HepG2 (cell line): ENCODE results near the gene CMIP. TPM values are rescaled to one million over a fixed set of nuclear protein-coding genes. Genes with fewer than 3 reads are reported as not detected.

Experiments used
- CBX5 ChIP-seq: sonication (generic); formaldehyde crosslinking; IDR thresholded peaks from 2 replicates; pipeline ENCODE4 v1.4.0; 2020; ENCODE audit warnings: missing genetic modification reagents, borderline replicate concordance
- MIER3 ChIP-seq: IDR thresholded peaks from 2 replicates; pipeline ENCODE4 v1.6.1; 2016; ENCODE audit warnings: missing compliant biosample characterization, borderline replicate concordance
- TEAD3 ChIP-seq: optimal IDR thresholded peaks from 2 replicates; pipeline ENCODE3; 2016; ENCODE audit warnings: borderline replicate concordance
- ZNF20 ChIP-seq: sonication (generic); formaldehyde crosslinking; IDR thresholded peaks from 2 replicates; pipeline ENCODE4 v1.4.0; 2020; ENCODE audit warnings: mild to moderate bottlenecking, moderate library complexity, missing genetic modification reagents
- ZNF335 ChIP-seq: sonication (generic); formaldehyde crosslinking; IDR thresholded peaks from 2 replicates; pipeline ENCODE4 v1.4.0; 2020; ENCODE audit warnings: missing genetic modification reagents
- ZNF605 ChIP-seq: sonication (generic); formaldehyde crosslinking; IDR thresholded peaks from 2 replicates; pipeline ENCODE4 v1.8.0; 2022; ENCODE audit warnings: mild to moderate bottlenecking, missing genetic modification reagents
- polyA plus RNA-seq, 8 experiments: library from polyadenylated mRNA; depleted of rRNA in 3 of 8; stranded (reverse) in 7 of 8; unstranded in 1 of 8; fragments of >200 nt; fragmentation: Illumina TruSeq in 4 of 8; extraction: Trizol in 4 of 8; gene quantifications; 2 replicates each; pipeline versions ENCODE4 v1.2.1 to v1.2.3, GENCODE V29; 2011 to 2016; ENCODE audit warnings: low read depth in 4 of 8, missing spikeins in 1 of 8, mixed read lengths in 1 of 8; ENCODE audit not compliant: insufficient read depth in 1 of 8
- total RNA-seq, 5 experiments: library from RNA; depleted of rRNA; stranded (reverse); fragments of >200 nt; fragmentation: Illumina TruSeq; extraction: Trizol; gene quantifications; 2 replicates each; pipeline ENCODE4 v1.2.3, GENCODE V29; 2016; ENCODE audit warnings: low read depth in 1 of 5
- TF ChIP-seq, protein P1 (sequence below): sonication (generic); formaldehyde crosslinking; IDR thresholded peaks from 2 replicates; pipeline ENCODE4 v1.5.0; 2020; ENCODE audit warnings: mild to moderate bottlenecking, missing genetic modification reagents, borderline replicate concordance
- TF ChIP-seq, protein P2 (sequence below): sonication (generic); formaldehyde crosslinking; IDR thresholded peaks from 2 replicates; pipeline ENCODE4 v1.8.0; 2022; ENCODE audit warnings: mild to moderate bottlenecking, missing genetic modification reagents, borderline replicate concordance
- TF ChIP-seq, protein P3 (sequence below): sonication (generic); formaldehyde crosslinking; IDR thresholded peaks from 2 replicates; pipeline ENCODE4 v1.4.0; 2020; ENCODE audit warnings: missing genetic modification reagents

The CMIP gene
- total and polyA plus RNA-seq, 2 of the 13 experiments (the other 11 are each of a cell fraction or from before 2014, with no cell fraction given), result 10.9 to 18.1 TPM

GRCh38 chr16:81592353-81592866, 147.8 kb downstream of the CMIP start (continued):
- TF ChIP-seq, protein P1, sequence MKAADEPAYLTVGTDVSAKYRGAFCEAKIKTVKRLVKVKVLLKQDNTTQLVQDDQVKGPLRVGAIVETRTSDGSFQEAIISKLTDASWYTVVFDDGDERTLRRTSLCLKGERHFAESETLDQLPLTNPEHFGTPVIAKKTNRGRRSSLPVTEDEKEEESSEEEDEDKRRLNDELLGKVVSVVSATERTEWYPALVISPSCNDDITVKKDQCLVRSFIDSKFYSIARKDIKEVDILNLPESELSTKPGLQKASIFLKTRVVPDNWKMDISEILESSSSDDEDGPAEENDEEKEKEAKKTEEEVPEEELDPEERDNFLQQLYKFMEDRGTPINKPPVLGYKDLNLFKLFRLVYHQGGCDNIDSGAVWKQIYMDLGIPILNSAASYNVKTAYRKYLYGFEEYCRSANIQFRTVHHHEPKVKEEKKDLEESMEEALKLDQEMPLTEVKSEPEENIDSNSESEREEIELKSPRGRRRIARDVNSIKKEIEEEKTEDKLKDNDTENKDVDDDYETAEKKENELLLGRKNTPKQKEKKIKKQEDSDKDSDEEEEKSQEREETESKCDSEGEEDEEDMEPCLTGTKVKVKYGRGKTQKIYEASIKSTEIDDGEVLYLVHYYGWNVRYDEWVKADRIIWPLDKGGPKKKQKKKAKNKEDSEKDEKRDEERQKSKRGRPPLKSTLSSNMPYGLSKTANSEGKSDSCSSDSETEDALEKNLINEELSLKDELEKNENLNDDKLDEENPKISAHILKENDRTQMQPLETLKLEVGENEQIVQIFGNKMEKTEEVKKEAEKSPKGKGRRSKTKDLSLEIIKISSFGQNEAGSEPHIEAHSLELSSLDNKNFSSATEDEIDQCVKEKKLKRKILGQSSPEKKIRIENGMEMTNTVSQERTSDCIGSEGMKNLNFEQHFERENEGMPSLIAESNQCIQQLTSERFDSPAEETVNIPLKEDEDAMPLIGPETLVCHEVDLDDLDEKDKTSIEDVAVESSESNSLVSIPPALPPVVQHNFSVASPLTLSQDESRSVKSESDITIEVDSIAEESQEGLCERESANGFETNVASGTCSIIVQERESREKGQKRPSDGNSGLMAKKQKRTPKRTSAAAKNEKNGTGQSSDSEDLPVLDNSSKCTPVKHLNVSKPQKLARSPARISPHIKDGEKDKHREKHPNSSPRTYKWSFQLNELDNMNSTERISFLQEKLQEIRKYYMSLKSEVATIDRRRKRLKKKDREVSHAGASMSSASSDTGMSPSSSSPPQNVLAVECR, result peak; percentile 62; the same call in 1 of the 2 replicates
- TF ChIP-seq ZNF335 (CRISPR knock-in tag) (no peak), CBX5 (peak; percentile 83; the same call in 1 of the 2 replicates), ZNF605 (CRISPR knock-in tag) (no peak), TEAD3 (CRISPR knock-in tag) (peak; percentile 80), ZNF20 (CRISPR knock-in tag) (no peak), MIER3 (CRISPR knock-in tag) (peak; percentile 34; the same call in 1 of the 2 replicates)
- TF ChIP-seq, protein P2, sequence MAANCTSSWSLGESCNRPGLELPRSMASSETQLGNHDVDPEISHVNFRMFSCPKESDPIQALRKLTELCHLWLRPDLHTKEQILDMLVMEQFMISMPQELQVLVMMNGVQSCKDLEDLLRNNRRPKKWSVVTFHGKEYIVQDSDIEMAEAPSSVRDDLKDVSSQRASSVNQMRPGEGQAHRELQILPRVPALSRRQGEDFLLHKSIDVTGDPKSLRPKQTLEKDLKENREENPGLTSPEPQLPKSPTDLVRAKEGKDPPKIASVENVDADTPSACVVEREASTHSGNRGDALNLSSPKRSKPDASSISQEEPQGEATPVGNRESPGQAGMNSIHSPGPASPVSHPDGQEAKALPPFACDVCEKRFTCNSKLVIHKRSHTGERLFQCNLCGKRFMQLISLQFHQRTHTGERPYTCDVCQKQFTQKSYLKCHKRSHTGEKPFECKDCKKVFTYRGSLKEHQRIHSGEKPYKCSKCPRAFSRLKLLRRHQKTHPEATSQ, result no peak
- TF ChIP-seq, protein P3, sequence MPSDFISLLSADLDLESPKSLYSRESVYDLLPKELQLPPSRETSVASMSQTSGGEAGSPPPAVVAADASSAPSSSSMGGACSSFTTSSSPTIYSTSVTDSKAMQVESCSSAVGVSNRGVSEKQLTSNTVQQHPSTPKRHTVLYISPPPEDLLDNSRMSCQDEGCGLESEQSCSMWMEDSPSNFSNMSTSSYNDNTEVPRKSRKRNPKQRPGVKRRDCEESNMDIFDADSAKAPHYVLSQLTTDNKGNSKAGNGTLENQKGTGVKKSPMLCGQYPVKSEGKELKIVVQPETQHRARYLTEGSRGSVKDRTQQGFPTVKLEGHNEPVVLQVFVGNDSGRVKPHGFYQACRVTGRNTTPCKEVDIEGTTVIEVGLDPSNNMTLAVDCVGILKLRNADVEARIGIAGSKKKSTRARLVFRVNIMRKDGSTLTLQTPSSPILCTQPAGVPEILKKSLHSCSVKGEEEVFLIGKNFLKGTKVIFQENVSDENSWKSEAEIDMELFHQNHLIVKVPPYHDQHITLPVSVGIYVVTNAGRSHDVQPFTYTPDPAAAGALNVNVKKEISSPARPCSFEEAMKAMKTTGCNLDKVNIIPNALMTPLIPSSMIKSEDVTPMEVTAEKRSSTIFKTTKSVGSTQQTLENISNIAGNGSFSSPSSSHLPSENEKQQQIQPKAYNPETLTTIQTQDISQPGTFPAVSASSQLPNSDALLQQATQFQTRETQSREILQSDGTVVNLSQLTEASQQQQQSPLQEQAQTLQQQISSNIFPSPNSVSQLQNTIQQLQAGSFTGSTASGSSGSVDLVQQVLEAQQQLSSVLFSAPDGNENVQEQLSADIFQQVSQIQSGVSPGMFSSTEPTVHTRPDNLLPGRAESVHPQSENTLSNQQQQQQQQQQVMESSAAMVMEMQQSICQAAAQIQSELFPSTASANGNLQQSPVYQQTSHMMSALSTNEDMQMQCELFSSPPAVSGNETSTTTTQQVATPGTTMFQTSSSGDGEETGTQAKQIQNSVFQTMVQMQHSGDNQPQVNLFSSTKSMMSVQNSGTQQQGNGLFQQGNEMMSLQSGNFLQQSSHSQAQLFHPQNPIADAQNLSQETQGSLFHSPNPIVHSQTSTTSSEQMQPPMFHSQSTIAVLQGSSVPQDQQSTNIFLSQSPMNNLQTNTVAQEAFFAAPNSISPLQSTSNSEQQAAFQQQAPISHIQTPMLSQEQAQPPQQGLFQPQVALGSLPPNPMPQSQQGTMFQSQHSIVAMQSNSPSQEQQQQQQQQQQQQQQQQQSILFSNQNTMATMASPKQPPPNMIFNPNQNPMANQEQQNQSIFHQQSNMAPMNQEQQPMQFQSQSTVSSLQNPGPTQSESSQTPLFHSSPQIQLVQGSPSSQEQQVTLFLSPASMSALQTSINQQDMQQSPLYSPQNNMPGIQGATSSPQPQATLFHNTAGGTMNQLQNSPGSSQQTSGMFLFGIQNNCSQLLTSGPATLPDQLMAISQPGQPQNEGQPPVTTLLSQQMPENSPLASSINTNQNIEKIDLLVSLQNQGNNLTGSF, result no peak
